NT2/D1 (cell line): Measurements from ENCODE around the gene KHDRBS2.

Source experiments
- DNase-seq: peaks from one replicate; pipeline ENCODE4 v3.0.0-alpha.2; 2011; ENCODE audit warnings: low read depth, low spot score
- H3K27me3 ChIP-seq: 2 replicates; pipeline ENCODE4 v1.6.0; 2011; ENCODE audit warnings: mild to moderate bottlenecking; ENCODE audit not compliant: insufficient read length, insufficient read depth
- H3K36me3 ChIP-seq: 2 replicates; pipeline ENCODE4 v1.6.1; 2011; ENCODE audit warnings: mild to moderate bottlenecking, low read length, mixed read lengths; ENCODE audit not compliant: insufficient read depth, insufficient read length
- H3K4me1 ChIP-seq: 2 replicates; pipeline ENCODE4 v1.5.1; 2011; ENCODE audit not compliant: insufficient read depth, insufficient read length
- H3K4me3 ChIP-seq: 2 replicates; pipeline ENCODE4 v1.5.1; 2011; ENCODE audit warnings: low read depth; ENCODE audit not compliant: insufficient read length
- H3K9ac ChIP-seq: 2 replicates; pipeline ENCODE4 v1.6.0; 2011; ENCODE audit warnings: low read depth; ENCODE audit not compliant: insufficient read length
- H3K9me3 ChIP-seq: 2 replicates; pipeline ENCODE4 v1.5.1; 2011; ENCODE audit warnings: mild to moderate bottlenecking, low read length; ENCODE audit not compliant: insufficient read depth
- SUZ12 ChIP-seq: IDR thresholded peaks from 2 replicates; pipeline ENCODE4 v1.6.1; 2011; ENCODE audit not compliant: insufficient read length, insufficient read depth; ENCODE audit errors: extremely low read depth
- YY1 ChIP-seq: IDR thresholded peaks from 2 replicates; pipeline ENCODE4 v1.6.1; 2011; ENCODE audit not compliant: insufficient read length, insufficient read depth
- ZNF274 ChIP-seq: IDR thresholded peaks from 2 replicates; pipeline ENCODE4 v1.6.1; 2011; ENCODE audit warnings: mild to moderate bottlenecking, low read depth, low read length

The KHDRBS2 gene

GRCh38 chr6:61951586-61951985 is 334.4 kb downstream of the KHDRBS2 start:
- Histone ChIP-seq H3K27me3 (no peaks in the 10 kb centered on the region), H3K36me3 (no peaks in the 10 kb centered on the region), H3K4me3 (no peak overlapping the region), H3K9me3 (no peaks in the 10 kb centered on the region), H3K4me1 (no peaks in the 10 kb centered on the region), H3K9ac (no peak overlapping the region)
- TF ChIP-seq YY1, result no peak
- no peak for TF ChIP-seq SUZ12
- TF ChIP-seq ZNF274, result no peak
- DNase-seq, result no peak

GRCh38 chr6:61950811-61951210 is 335.2 kb downstream of the KHDRBS2 start:
- no peak overlapping the region for H3K9ac ChIP-seq
- no peak overlapping the region for H3K4me3 ChIP-seq
- no peaks in the 10 kb centered on the region for H3K4me1 ChIP-seq
- H3K36me3 ChIP-seq, result no peaks in the 10 kb centered on the region
- H3K9me3 ChIP-seq, result no peaks in the 10 kb centered on the region
- no peak for DNase-seq
- TF ChIP-seq SUZ12 (no peak), ZNF274 (no peak), YY1 (no peak)
- no peaks in the 10 kb centered on the region for H3K27me3 ChIP-seq

GRCh38 chr6:61949971-61950370 is 336.1 kb downstream of the KHDRBS2 start:
- Histone ChIP-seq H3K9ac (no peak overlapping the region), H3K4me3 (no peak overlapping the region), H3K4me1 (no peaks in the 10 kb centered on the region), H3K36me3 (no peaks in the 10 kb centered on the region), H3K9me3 (no peaks in the 10 kb centered on the region), H3K27me3 (no peaks in the 10 kb centered on the region)
- TF ChIP-seq ZNF274, result no peak
- DNase-seq, result no peak

- Histone ChIP-seq H3K4me1 (no peaks in the 10 kb centered on the region), H3K36me3 (no peaks in the 10 kb centered on the region), H3K27me3 (no peaks in the 10 kb centered on the region), H3K9me3 (no peaks in the 10 kb centered on the region), H3K9ac (no peak overlapping the region), H3K4me3 (no peak overlapping the region)
- no peak for DNase-seq
- TF ChIP-seq YY1 (no peak), ZNF274 (no peak), SUZ12 (no peak)
Observed at GRCh38 chr6:61949161-61949560, 336.9 kb downstream of the KHDRBS2 start.

- Histone ChIP-seq H3K27me3 (no peaks in the 10 kb centered on the region), H3K4me1 (no peaks in the 10 kb centered on the region), H3K9ac (no peak overlapping the region), H3K36me3 (no peaks in the 10 kb centered on the region), H3K4me3 (no peak overlapping the region), H3K9me3 (no peaks in the 10 kb centered on the region)
- DNase-seq, result no peak
- TF ChIP-seq SUZ12 (no peak), ZNF274 (no peak), YY1 (no peak)
Observed at GRCh38 chr6:61947311-61947947, 338.6 kb downstream of the KHDRBS2 start.

GRCh38 chr6:61940919-61941318 is 345.1 kb downstream of the KHDRBS2 start:
- H3K4me3 ChIP-seq, result no peak overlapping the region
- H3K36me3 ChIP-seq, result no peaks in the 10 kb centered on the region
- H3K9me3 ChIP-seq, result no peaks in the 10 kb centered on the region
- no peak overlapping the region for H3K9ac ChIP-seq
- H3K4me1 ChIP-seq, result no peaks in the 10 kb centered on the region
- H3K27me3 ChIP-seq, result no peaks in the 10 kb centered on the region
- DNase-seq, result no peak
- TF ChIP-seq SUZ12 (no peak), ZNF274 (no peak), YY1 (no peak)

GRCh38 chr6:61935242-61935846 is 350.7 kb downstream of the KHDRBS2 start:
- Histone ChIP-seq H3K9ac (no peak overlapping the region), H3K4me3 (no peak overlapping the region), H3K4me1 (no peaks in the 10 kb centered on the region), H3K27me3 (no peaks in the 10 kb centered on the region), H3K36me3 (no peaks in the 10 kb centered on the region), H3K9me3 (no peaks in the 10 kb centered on the region)
- TF ChIP-seq SUZ12 (no peak), ZNF274 (no peak), YY1 (no peak)
- no peak for DNase-seq

GRCh38 chr6:61909486-61909885 is 376.5 kb downstream of the KHDRBS2 start:
- Histone ChIP-seq H3K36me3 (no peaks in the 10 kb centered on the region), H3K27me3 (no peaks in the 10 kb centered on the region), H3K9ac (no peak overlapping the region), H3K4me1 (no peaks in the 10 kb centered on the region), H3K4me3 (no peak overlapping the region), H3K9me3 (no peaks in the 10 kb centered on the region)
- no peak for TF ChIP-seq YY1
- TF ChIP-seq SUZ12, result no peak
- TF ChIP-seq ZNF274, result no peak
- DNase-seq, result no peak
